Activated CD8-positive, alpha-beta memory T cell treated with anti-CD3 and anti-CD28 coated beads, Interleukin-2, amount 50 U/mL, for 1 hour (primary cell): Measurements from ENCODE around the gene ANLN.
A peak's percentile ranks its signal among the peaks of the same experiment; 100 is the strongest.
"Not testable (repeated sequence)": the region's sequence is repeated elsewhere in the genome, so short reads cannot be mapped to it uniquely, and the experiment has no call there.

Experiments used
- DNase-seq: peaks from one replicate; pipeline ENCODE4 v3.0.0-alpha.2; 2020; ENCODE audit errors: extremely low read depth

The ANLN gene

GRCh38 chr7:36389371-36390198 is at the start of gene ANLN:
ANLN (plus strand) TSS chr7:36389862; CDS start chr7:36390027, 165 bp downstream.
- DNase-seq = no peak

GRCh38 chr7:36343548-36343947 is 46.1 kb upstream of the ANLN start:
- DNase-seq = no peak

- no peak for DNase-seq
Measured at GRCh38 chr7:36344622-36345021, 45.0 kb upstream of the ANLN start.

- DNase-seq = no peak
Measured at GRCh38 chr7:36346260-36346831, 43.3 kb upstream of the ANLN start.

- DNase-seq = no peak
Measured at GRCh38 chr7:36348256-36348655, 41.4 kb upstream of the ANLN start.

- DNase-seq = no peak
Measured at GRCh38 chr7:36348771-36349170, 40.9 kb upstream of the ANLN start.

GRCh38 chr7:36349626-36350025 is 40.0 kb upstream of the ANLN start:
- no peak for DNase-seq

GRCh38 chr7:36355490-36355889 is 34.2 kb upstream of the ANLN start:
- no peak for DNase-seq

- DNase-seq = no peak
Measured at GRCh38 chr7:36357054-36357453, 32.6 kb upstream of the ANLN start.

GRCh38 chr7:36358589-36358988 is 31.1 kb upstream of the ANLN start:
- no peak for DNase-seq

- DNase-seq = no peak
Measured at GRCh38 chr7:36360244-36360643, 29.4 kb upstream of the ANLN start.

GRCh38 chr7:36361227-36361626 is 28.4 kb upstream of the ANLN start:
- no peak for DNase-seq

GRCh38 chr7:36363515-36363914 is 26.1 kb upstream of the ANLN start:
- DNase-seq = no peak

- no peak for DNase-seq
Measured at GRCh38 chr7:36366005-36366717, 23.5 kb upstream of the ANLN start.

GRCh38 chr7:36366718-36367560 is 22.7 kb upstream of the ANLN start:
- DNase-seq = peak; percentile 73

GRCh38 chr7:36367561-36368077 is 22.0 kb upstream of the ANLN start:
- no peak for DNase-seq

GRCh38 chr7:36368496-36368895 is 21.2 kb upstream of the ANLN start:
- no peak for DNase-seq

GRCh38 chr7:36369171-36369570 is 20.5 kb upstream of the ANLN start:
- no peak for DNase-seq

- DNase-seq = no peak
Measured at GRCh38 chr7:36370046-36370445, 19.6 kb upstream of the ANLN start.

GRCh38 chr7:36372156-36372555 is 17.5 kb upstream of the ANLN start:
- no peak for DNase-seq

- DNase-seq = not testable (repeated sequence)
Measured at GRCh38 chr7:36378555-36378954, 11.1 kb upstream of the ANLN start.
